Duodenal mucosa (tissue), 2 donors: Measurements from ENCODE around the gene MME.

Experiments
- H3K27ac ChIP-seq: one replicate; pipeline ENCODE4 v1.7.0; 2013; ENCODE audit warnings: low read depth, low read length
- H3K27me3 ChIP-seq, 2 donors: one replicate each; pipeline ENCODE4 v1.7.0; 2013; ENCODE audit warnings: low read length in 2 of 2, control low read depth in 1 of 2; ENCODE audit not compliant: insufficient read depth in 2 of 2, control insufficient read depth in 1 of 2
- H3K36me3 ChIP-seq, 2 donors: one replicate each; pipeline ENCODE4 v1.7.0; 2013; ENCODE audit warnings: low read length in 2 of 2, control low read depth in 1 of 2; ENCODE audit not compliant: insufficient read depth in 2 of 2, control insufficient read depth in 1 of 2
- H3K4me1 ChIP-seq, 2 donors: one replicate each; pipeline ENCODE4 v1.7.0; 2013; ENCODE audit warnings: low read length in 2 of 2, control low read depth in 1 of 2; ENCODE audit not compliant: insufficient read depth in 2 of 2, control insufficient read depth in 1 of 2
- H3K4me3 ChIP-seq, 2 donors: one replicate each; pipeline ENCODE4 v1.7.0; 2013; ENCODE audit warnings: low read length in 2 of 2, low read depth in 1 of 2
- H3K9ac ChIP-seq, 2 donors: one replicate each; pipeline ENCODE4 v1.7.0; 2013; ENCODE audit warnings: low read length in 2 of 2, low read depth in 1 of 2
- H3K9me3 ChIP-seq, 2 donors: one replicate each; pipeline ENCODE4 v1.7.0; 2013; ENCODE audit warnings: low read length in 2 of 2, control low read depth in 1 of 2; ENCODE audit not compliant: control insufficient read depth in 1 of 2

The MME gene

GRCh38 chr3:155227141-155227540 is 147.0 kb downstream of the MME start:
- Histone ChIP-seq H3K27me3 (no peaks in the 10 kb centered on the region), H3K4me1 (no peaks in the 10 kb centered on the region), H3K4me3 (no peak overlapping the region), H3K9ac (no peak overlapping the region), H3K27ac (no peak overlapping the region), H3K36me3 (no peaks in the 10 kb centered on the region), H3K9me3 (no peaks in the 10 kb centered on the region)

GRCh38 chr3:155228676-155229075 is 148.6 kb downstream of the MME start:
- H3K27ac ChIP-seq: no peak overlapping the region
- no peaks in the 10 kb centered on the region for H3K4me1 ChIP-seq
- H3K9ac ChIP-seq: no peak overlapping the region
- no peaks in the 10 kb centered on the region for H3K36me3 ChIP-seq
- no peak overlapping the region for H3K4me3 ChIP-seq
- no peaks in the 10 kb centered on the region for H3K27me3 ChIP-seq
- H3K9me3 ChIP-seq: no peaks in the 10 kb centered on the region

DNA sequence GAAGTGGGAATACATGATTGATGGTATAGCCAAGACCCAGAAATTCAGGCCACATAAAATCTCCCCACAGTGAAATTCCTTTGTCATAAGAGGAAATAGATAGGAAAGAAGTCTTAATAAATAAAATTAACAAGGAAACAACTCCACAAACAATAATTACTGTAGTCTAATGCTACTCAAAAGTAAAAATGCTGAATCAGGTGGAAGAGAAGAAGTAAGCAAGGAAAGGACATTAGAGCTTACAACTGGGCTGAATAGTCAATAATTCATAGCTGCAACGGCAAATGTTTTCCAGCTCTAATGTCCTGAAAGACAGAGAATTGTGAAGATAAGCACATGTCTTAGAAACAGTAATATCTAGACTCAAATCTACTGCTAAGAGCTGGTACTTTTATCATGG is 149.0 kb downstream of the MME start:
- Histone ChIP-seq H3K9me3 (no peaks in the 10 kb centered on the region), H3K4me1 (no peaks in the 10 kb centered on the region), H3K9ac (no peak overlapping the region), H3K27ac (no peak overlapping the region), H3K27me3 (no peaks in the 10 kb centered on the region), H3K36me3 (no peaks in the 10 kb centered on the region), H3K4me3 (no peak overlapping the region)

DNA sequence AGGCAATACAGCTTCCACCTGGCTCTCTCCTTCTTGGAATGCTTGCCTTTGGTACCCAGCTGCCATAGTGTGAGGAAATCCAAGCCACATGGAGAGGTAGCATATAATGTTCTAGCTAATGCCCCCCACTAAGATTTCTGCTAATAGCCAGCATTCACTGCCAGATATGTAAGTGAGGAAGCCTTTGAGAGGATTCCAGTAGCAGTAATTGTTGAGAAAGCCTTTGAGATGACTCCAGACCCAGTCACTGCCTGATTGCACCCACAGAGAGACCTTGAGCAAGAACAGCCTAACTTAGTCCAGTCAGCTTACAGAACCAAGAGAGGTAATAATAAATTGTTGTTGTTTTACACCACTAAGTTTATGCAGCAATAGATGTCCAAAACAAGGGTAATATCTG is 150.3 kb downstream of the MME start:
- H3K9me3 ChIP-seq: no peaks in the 10 kb centered on the region
- H3K36me3 ChIP-seq: no peaks in the 10 kb centered on the region
- no peak overlapping the region for H3K4me3 ChIP-seq
- H3K27me3 ChIP-seq: no peaks in the 10 kb centered on the region
- H3K27ac ChIP-seq: no peak overlapping the region
- H3K9ac ChIP-seq: no peak overlapping the region
- no peaks in the 10 kb centered on the region for H3K4me1 ChIP-seq

- Histone ChIP-seq H3K27ac (no peak overlapping the region), H3K4me1 (no peaks in the 10 kb centered on the region), H3K9me3 (no peaks in the 10 kb centered on the region), H3K36me3 (no peaks in the 10 kb centered on the region), H3K27me3 (no peaks in the 10 kb centered on the region), H3K4me3 (no peak overlapping the region), H3K9ac (no peak overlapping the region)
Observed at GRCh38 chr3:155231792-155232191, 151.7 kb downstream of the MME start.

DNA sequence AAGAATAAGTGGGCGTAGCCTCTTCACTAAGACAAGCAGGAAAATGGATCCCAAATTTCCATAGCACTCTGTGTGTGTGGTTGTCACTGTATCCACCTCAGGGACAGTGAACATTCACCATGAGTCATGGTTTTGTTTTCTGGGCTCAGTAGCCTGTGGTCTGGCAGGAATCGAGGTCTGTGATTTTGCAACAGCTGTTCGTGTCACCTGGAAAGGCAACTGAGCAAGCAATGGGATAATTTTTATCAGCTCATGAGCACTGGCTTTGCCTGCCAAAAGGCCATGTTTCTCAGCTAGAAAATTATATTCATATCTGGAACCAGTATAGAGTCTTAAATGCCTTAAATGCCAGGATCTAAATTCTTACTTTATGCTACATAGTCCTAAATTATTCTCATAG is 152.5 kb downstream of the MME start:
- H3K4me3 ChIP-seq: no peak overlapping the region
- H3K9ac ChIP-seq: no peak overlapping the region
- no peaks in the 10 kb centered on the region for H3K27me3 ChIP-seq
- H3K27ac ChIP-seq: no peak overlapping the region
- no peaks in the 10 kb centered on the region for H3K36me3 ChIP-seq
- H3K4me1 ChIP-seq: no peaks in the 10 kb centered on the region
- no peaks in the 10 kb centered on the region for H3K9me3 ChIP-seq

DNA sequence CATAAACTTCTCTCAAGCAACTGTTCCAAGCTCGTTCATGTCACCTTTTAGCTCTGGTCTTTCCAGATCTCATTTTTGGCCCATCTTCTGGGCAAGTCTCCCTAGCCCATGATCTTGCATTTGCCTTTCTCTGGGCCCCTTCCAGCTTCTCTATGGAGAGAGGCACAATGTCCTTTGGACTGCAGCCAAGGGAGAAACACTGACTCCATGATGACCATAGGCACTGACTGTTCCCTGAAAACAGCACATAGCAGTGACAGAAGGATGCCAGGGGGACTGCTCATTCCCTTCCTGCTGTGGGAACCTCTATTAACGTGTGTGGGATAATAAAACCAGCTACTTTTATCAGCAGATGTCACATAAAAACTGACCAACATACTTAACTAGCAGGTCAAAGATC is 153.1 kb downstream of the MME start:
- H3K4me3 ChIP-seq: no peak overlapping the region
- no peak overlapping the region for H3K27ac ChIP-seq
- H3K9me3 ChIP-seq: no peaks in the 10 kb centered on the region
- no peaks in the 10 kb centered on the region for H3K4me1 ChIP-seq
- H3K9ac ChIP-seq: no peak overlapping the region
- no peaks in the 10 kb centered on the region for H3K36me3 ChIP-seq
- H3K27me3 ChIP-seq: no peaks in the 10 kb centered on the region
